CD4-positive, alpha-beta T cell (primary cell): ENCODE measurements around the gene EIF3C. TPM values are rescaled to one million over a fixed set of nuclear protein-coding genes. Genes with fewer than 3 reads are reported as not detected.
A peak's percentile ranks its signal among the peaks of the same experiment; 100 is the strongest.
"Not testable (repeated sequence)": the region's sequence is repeated elsewhere in the genome, so short reads cannot be mapped to it uniquely, and the experiment has no call there.

Experiments used
- ATAC-seq: fragments of 200-7000 bp; cut with Tn5 transposase; one replicate; pipeline ENCODE4 v1.10.0; 2022; ENCODE audit warnings: mild to moderate bottlenecking; ENCODE audit not compliant: poor library complexity
- CTCF ChIA-PET: fragments of 350-600 bp; sonication (Branson Sonifier 250); formaldehyde crosslinking; loops from one replicate; lab custom pipeline; 2021; ENCODE audit warnings: antibody characterized with exemption, inconsistent platforms; lab: Charles Lee
- POLR2A ChIA-PET: fragments of 350-600 bp; sonication (Branson Sonifier 250); formaldehyde crosslinking; loops from one replicate; lab custom pipeline; 2021; ENCODE audit warnings: antibody characterized with exemption, inconsistent platforms; lab: Charles Lee
- DNase-seq, 14 experiments: peaks; one replicate each; pipeline ENCODE4 v3.0.0-alpha.2; 2013 to 2020; ENCODE audit warnings: mixed read lengths in 2 of 14
- H3K27ac ChIP-seq, 2 donors: one replicate each; pipeline versions ENCODE4 v1.5.1 to v1.7.0; 2013; ENCODE audit warnings: low read length in 2 of 2, low read depth in 1 of 2, mild to moderate bottlenecking in 1 of 2
- H3K27me3 ChIP-seq, 2 experiments: 1 replicate in 1 of 2; 2 replicates in 1 of 2; pipeline versions ENCODE4 v1.6.1 to v1.7.0; 2013; ENCODE audit warnings: low read length in 2 of 2, control low read depth in 1 of 2, mild to moderate bottlenecking in 1 of 2, moderate library complexity in 1 of 2; ENCODE audit not compliant: insufficient read depth in 2 of 2, control insufficient read depth in 1 of 2
- H3K36me3 ChIP-seq: one replicate; pipeline ENCODE4 v1.6.1; 2013; ENCODE audit warnings: low read length, control low read depth; ENCODE audit not compliant: insufficient read depth
- H3K4me1 ChIP-seq: one replicate; pipeline ENCODE4 v1.6.1; 2013; ENCODE audit warnings: low read length, control low read depth; ENCODE audit not compliant: insufficient read depth
- H3K4me3 ChIP-seq: one replicate; pipeline ENCODE4 v1.5.1; 2013; ENCODE audit warnings: mild to moderate bottlenecking, low read length, moderate library complexity
- H3K9me3 ChIP-seq, 2 experiments: 1 replicate in 1 of 2; 2 replicates in 1 of 2; pipeline versions ENCODE4 v1.6.1 to v1.7.0; 2013; ENCODE audit warnings: low read length in 2 of 2, mild to moderate bottlenecking in 2 of 2, control low read depth in 1 of 2, moderate library complexity in 1 of 2; ENCODE audit not compliant: control insufficient read depth in 1 of 2, insufficient read depth in 1 of 2
- H3K27ac Mint-ChIP-seq: one replicate; pipeline ENCODE4 v1.8.0; 2020; ENCODE audit warnings: mixed read lengths
- H3K27me3 Mint-ChIP-seq: one replicate; pipeline ENCODE4 v1.8.0; 2021; ENCODE audit warnings: mixed read lengths
- H3K36me3 Mint-ChIP-seq: one replicate; pipeline ENCODE4 v1.8.0; 2021; ENCODE audit warnings: low read depth, mixed read lengths
- H3K4me1 Mint-ChIP-seq: one replicate; pipeline ENCODE4 v1.8.0; 2021; ENCODE audit warnings: low read depth, mixed read lengths
- H3K4me3 Mint-ChIP-seq: one replicate; pipeline ENCODE4 v1.8.0; 2020; ENCODE audit warnings: mild to moderate bottlenecking, mixed read lengths
- H3K9me3 Mint-ChIP-seq: one replicate; pipeline ENCODE4 v1.8.0; 2020; ENCODE audit warnings: mixed read lengths
- intact Hi-C, 2 experiments: fragments of 100-400 bp; cut with DNase I in 1 of 2; cut with micrococcal nuclease in 1 of 2; formaldehyde crosslinking; loops; one replicate each; pipeline versions ENCODE4 v1.15.1 to v1.9.0; 2023 to 2025; cut with DNase I, micrococcal nuclease
- total RNA-seq, 174 experiments: library from RNA in 2 of 174; stranded (reverse) in 2 of 174; gene quantifications; one replicate each; pipeline ENCODE4 v1.2.3 and lab custom pipeline; 2021 to 2026

EIF3C gene
- total RNA-seq, 2 experiments from 2014 or later: 220 to 237 TPM

- H3K36me3 Mint-ChIP-seq, POLR2A ChIA-PET, H3K4me1 Mint-ChIP-seq, H3K27ac ChIP-seq, H3K9me3 Mint-ChIP-seq, intact Hi-C loops, DNase-seq, H3K27me3 ChIP-seq, H3K27me3 Mint-ChIP-seq, H3K4me1 ChIP-seq, H3K36me3 ChIP-seq, H3K27ac Mint-ChIP-seq, ATAC-seq, CTCF ChIA-PET, H3K4me3 ChIP-seq, H3K4me3 Mint-ChIP-seq, H3K9me3 ChIP-seq: not testable (repeated sequence)
These were observed 19.5 kb upstream of the EIF3C start for GRCh38 chr16:28691722-28692121.

- POLR2A ChIA-PET, H3K9me3 Mint-ChIP-seq, H3K36me3 ChIP-seq, H3K27ac ChIP-seq, intact Hi-C loops, H3K4me3 Mint-ChIP-seq, DNase-seq, H3K4me1 ChIP-seq, H3K9me3 ChIP-seq, H3K27me3 Mint-ChIP-seq, H3K36me3 Mint-ChIP-seq, H3K27ac Mint-ChIP-seq, CTCF ChIA-PET, H3K27me3 ChIP-seq, H3K4me1 Mint-ChIP-seq, H3K4me3 ChIP-seq, ATAC-seq: not testable (repeated sequence)
These were observed 17.9 kb upstream of the EIF3C start for GRCh38 chr16:28693257-28693950.

DNA sequence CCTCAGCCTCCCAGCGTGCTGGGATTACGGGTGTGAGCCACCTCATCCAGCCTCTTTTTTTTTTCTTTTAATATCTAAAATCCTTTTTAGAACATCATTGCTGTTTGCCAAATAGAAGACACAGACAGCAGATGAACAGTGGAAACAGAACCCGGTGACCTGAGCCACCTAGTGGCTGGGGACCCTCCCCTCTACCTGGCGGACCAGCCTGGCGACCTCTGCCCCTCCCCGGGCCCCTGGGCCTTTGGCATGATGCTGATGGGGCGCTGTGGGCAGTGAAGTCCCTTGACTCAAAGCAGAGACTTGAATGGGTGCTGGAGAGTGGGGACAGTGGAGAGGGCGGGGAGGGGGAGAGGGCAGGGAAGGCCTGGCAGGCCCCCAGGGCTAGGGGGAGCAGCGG lies 11.5 kb upstream of the EIF3C start:
- CTCF ChIA-PET, ATAC-seq, POLR2A ChIA-PET, H3K9me3 ChIP-seq, H3K4me1 ChIP-seq, H3K4me3 ChIP-seq, DNase-seq, H3K36me3 Mint-ChIP-seq, H3K4me3 Mint-ChIP-seq, H3K27ac ChIP-seq, H3K36me3 ChIP-seq, H3K4me1 Mint-ChIP-seq, H3K27me3 ChIP-seq, H3K27me3 Mint-ChIP-seq, H3K9me3 Mint-ChIP-seq, H3K27ac Mint-ChIP-seq, intact Hi-C loops: not testable (repeated sequence)

DNA sequence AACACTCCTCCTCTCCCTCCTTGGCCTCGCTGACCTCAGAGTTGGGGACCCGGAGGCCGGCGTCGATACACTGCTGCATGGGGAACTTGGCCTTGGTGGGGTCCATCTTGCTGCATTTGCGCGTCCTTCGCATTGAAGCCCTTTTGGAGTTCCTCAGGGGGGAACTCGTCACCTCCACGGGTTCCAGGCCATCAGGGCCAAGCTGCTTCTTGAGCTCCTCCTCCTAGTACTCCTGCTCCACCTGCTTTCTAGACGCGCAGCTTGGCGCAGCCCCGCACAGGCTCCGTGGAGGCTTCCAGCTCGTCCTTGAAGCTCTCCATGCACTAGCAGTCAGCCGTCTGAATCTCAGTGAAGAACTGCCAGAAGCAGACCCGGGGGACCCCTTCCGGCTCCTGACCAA lies 10.9 kb upstream of the EIF3C start:
- H3K27me3 Mint-ChIP-seq, ATAC-seq, H3K9me3 Mint-ChIP-seq, H3K4me3 ChIP-seq, H3K4me3 Mint-ChIP-seq, H3K4me1 ChIP-seq, H3K36me3 Mint-ChIP-seq, H3K27ac Mint-ChIP-seq, H3K27ac ChIP-seq, H3K36me3 ChIP-seq, H3K27me3 ChIP-seq, intact Hi-C loops, POLR2A ChIA-PET, H3K4me1 Mint-ChIP-seq, CTCF ChIA-PET, H3K9me3 ChIP-seq: not testable (repeated sequence)
- DNase-seq: peak in 1 of 14 experiments; percentile 4

GRCh38 chr16:28701384-28701783 lies 9.9 kb upstream of the EIF3C start:
- H3K36me3 Mint-ChIP-seq, H3K4me3 Mint-ChIP-seq, DNase-seq, POLR2A ChIA-PET, intact Hi-C loops, H3K27ac ChIP-seq, H3K9me3 ChIP-seq, H3K9me3 Mint-ChIP-seq, H3K4me1 Mint-ChIP-seq, H3K27me3 Mint-ChIP-seq, H3K27ac Mint-ChIP-seq, H3K27me3 ChIP-seq, CTCF ChIA-PET, H3K36me3 ChIP-seq, H3K4me1 ChIP-seq, ATAC-seq, H3K4me3 ChIP-seq: not testable (repeated sequence)

- intact Hi-C loops, H3K9me3 ChIP-seq, H3K4me1 Mint-ChIP-seq, H3K4me3 Mint-ChIP-seq, H3K27ac Mint-ChIP-seq, H3K27me3 ChIP-seq, H3K27ac ChIP-seq, POLR2A ChIA-PET, DNase-seq, H3K4me1 ChIP-seq, H3K9me3 Mint-ChIP-seq, CTCF ChIA-PET, H3K36me3 ChIP-seq, H3K4me3 ChIP-seq, H3K36me3 Mint-ChIP-seq, H3K27me3 Mint-ChIP-seq, ATAC-seq: not testable (repeated sequence)
These were observed 7.0 kb upstream of the EIF3C start for GRCh38 chr16:28704246-28704645.

DNA sequence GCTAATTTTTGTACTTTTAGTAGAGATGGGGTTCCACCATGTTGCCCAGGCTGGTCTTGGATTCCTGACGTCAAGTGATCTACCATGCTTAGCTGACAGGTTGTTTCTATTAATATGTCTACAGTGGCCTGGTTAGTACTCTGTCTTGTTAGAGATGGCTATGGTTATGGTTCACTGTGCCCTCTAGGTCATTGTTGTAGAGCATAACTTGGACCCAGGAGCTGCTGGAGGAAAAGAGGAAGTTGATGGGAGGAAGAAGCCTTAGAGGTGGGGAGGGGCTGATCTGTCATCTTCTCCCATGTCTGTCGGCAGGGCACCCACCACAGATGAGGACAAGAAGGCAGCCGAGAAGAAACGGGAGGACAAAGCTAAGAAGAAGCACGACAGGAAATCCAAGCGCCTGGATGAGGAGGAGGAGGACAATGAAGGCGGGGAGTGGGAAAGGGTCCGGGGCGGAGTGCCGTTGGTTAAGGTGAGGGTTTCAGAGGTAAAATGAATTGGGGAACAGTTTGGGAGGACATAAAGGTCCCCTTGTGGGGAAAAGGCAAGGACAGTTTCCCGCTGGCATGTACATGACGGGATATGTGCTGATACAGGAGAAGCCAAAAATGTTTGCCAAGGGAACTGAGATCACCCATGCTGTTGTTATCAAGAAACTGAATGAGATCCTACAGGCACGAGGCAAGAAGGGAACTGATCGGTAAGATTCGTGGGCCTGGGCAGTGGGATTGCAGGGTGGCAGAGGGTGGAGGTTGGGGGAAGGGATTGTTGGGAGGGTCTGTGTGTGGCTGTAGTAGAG lies 11.8 kb downstream of the EIF3C start:
- intact Hi-C loops, H3K36me3 ChIP-seq, H3K9me3 Mint-ChIP-seq, H3K27ac Mint-ChIP-seq, H3K4me3 Mint-ChIP-seq, H3K4me1 Mint-ChIP-seq, ATAC-seq, H3K27me3 Mint-ChIP-seq, POLR2A ChIA-PET, H3K9me3 ChIP-seq, H3K27ac ChIP-seq, DNase-seq, H3K4me1 ChIP-seq, H3K36me3 Mint-ChIP-seq, H3K4me3 ChIP-seq, H3K27me3 ChIP-seq, CTCF ChIA-PET: not testable (repeated sequence)
